ENCODE data around the gene MYO1H.
A peak's percentile ranks its signal among the peaks of the same experiment; 100 is the strongest.
"Not testable (repeated sequence)": the region's sequence is repeated elsewhere in the genome, so short reads cannot be mapped to it uniquely, and the experiment has no call there.

The MYO1H gene

GRCh38 chr12:109451400-109451799, 103.7 kb downstream of the MYO1H start:
- DNase-seq = no peak

GRCh38 chr12:109452489-109452888, 104.8 kb downstream of the MYO1H start:
- no peak for DNase-seq

- no peak for DNase-seq
Observed at GRCh38 chr12:109455706-109456105, 108.0 kb downstream of the MYO1H start.

- no peak for DNase-seq
Observed at GRCh38 chr12:109458086-109458485, 110.4 kb downstream of the MYO1H start.

GRCh38 chr12:109458771-109459208, 111.1 kb downstream of the MYO1H start:
- peak; percentile 67 for DNase-seq

DNA sequence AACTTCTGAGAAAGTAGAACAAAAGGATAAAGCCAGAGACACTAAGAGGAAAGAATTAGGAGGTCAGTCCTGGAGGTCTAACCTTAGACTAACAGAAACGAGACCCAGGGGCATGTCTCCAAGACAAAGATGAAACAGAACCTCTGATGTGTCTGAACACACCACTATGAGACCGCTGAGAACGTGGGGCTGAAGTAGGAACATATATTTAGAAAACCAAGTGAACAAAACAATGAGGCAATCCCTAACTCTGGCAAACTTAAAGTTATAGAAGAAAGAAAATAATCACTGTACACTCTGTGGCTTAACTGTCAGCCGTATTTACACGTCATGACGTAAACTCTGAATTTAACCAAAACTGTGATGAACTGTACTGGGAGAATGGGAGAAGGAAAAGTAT, 111.5 kb downstream of the MYO1H start:
- no peak for DNase-seq

- no peak for DNase-seq
Observed at GRCh38 chr12:109460538-109460937, 112.8 kb downstream of the MYO1H start.

DNA sequence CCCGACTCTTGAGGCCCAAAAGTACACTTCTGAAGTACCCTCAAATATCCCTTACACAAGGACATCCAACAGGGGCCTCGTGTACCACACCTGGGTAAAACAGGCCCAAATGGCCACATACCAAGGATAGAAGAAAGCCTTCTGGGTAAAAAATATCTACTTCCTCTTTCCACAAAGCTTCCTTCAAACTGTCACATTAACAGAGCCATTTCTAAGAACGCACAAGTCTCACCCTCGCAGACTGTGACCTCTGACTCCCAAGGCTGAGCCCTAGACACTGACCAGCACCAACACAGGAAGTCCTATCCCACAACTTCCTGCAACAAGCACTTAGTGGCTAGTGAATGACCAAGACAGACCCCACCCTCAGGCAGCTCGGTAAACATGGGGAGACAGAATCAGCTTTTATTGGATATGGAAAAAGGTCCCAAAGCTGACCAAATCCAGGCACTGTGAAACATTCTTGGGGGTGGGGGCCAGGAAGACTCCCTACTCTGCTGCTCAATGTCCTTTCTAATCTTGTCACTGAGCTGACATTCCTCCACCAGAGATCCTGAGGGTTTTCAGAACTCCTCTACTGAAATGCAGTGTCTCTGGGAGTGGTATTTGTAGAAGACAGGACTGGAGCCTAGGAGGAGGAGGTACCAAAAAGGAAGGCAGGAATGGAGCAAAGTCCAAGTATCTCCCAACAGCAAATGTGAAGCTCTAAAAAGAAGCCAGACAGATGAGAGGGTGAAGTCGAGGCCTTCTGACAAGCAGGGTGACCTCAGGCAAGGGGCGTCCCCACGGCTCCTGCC, 113.5 kb downstream of the MYO1H start:
- DNase-seq = no peak

DNA sequence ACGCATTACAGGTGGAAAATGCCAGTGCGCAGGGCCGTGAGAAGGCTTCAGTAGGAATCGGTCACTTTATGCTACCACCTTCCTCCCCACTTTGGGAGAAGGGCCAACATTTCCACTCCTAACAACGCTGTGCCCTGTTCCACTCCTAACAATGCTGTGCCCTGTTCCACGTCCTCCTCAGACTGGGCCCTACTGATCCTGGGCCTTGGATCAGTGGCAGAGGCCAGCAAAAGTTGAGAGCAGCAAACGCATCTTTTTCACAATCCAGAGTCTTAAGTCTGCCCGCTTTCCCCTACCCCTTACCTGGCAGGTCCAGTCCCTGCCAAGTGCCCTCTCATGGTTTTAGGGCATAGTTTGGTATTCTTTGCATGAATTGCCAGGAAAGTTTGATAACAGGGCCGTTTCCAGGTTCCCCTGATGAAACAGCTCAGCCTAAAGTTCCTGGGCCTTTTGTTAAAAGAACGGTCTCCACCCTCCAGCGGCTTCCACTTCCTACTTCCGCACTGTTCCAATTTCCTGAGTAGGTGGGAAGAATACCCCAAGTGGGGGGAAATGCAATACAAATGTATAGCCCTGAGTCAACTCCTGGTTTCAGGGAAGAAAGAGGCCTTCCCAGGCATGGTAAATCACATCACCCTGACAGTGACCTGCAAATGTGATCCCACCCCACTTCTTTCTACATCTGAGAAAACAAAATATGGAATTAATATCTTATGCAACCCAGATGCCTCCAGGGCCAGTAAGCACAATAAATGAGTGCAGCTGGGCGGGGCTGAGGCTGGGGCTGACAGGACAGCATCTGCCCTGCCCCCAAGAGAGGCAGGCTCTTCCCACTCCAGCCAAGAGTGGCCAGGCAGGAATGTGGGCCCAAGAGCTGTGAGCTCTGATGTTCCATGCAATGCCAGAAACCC, 114.4 kb downstream of the MYO1H start:
- DNase-seq = no peak

DNA sequence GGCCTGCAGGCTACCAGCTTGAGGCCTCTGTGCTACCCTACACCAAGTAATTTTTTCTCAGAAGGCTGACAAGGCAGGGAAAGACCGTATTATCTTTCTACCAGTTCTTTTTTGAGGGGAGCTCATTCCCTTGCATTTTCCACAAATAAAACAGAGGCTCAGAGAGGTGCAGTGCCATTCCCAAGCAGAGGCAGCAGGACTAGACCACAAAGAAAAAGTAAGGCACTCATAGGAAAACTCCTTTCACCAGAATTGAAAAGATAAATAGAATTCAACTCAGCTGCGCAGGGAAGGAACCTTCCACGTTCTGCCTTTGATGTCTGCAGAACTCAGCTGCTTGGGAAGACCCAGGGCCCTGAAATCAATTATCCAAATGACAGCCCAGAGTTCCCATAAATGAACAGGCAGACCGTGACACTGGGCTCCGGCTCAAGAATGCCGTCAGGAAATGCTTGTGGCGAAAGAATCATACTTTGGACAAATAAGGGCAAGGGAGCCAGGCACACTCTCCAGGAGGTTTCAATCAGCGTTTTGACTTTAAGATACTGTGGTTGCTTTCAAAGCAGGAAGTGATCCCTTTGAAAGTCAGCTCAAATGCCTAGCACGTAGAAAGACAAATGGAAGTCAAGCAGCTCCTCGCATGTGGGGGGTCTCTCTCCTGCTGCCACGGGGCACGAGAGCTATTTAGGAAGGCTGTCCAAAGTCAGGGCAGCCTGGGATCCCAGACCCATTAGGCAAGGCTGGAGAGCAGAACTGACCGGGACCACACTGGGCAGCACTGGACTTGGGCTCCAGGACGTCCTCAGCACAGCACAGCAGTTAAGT, 115.4 kb downstream of the MYO1H start:
- peak; percentile 26 for DNase-seq

DNA sequence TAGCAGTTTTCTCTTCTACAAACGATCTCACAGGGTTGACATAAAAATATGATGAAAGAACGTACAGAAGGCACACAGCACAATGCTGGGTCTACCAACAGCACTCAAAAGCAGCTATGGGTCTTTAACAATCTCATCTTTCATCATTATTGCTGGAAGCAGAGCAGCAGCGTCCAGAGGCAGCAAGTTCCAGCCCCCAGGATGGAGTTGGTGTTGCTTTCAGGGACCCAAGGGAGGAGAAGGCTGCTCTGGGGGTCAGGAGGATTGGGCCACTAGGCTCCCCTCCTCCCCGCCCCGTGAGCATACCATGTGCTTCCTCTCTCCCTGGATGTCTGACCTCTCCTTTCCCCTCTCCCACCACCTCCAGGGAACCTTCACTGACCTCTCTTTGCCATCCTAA, 116.1 kb downstream of the MYO1H start:
- no peak for DNase-seq

DNA sequence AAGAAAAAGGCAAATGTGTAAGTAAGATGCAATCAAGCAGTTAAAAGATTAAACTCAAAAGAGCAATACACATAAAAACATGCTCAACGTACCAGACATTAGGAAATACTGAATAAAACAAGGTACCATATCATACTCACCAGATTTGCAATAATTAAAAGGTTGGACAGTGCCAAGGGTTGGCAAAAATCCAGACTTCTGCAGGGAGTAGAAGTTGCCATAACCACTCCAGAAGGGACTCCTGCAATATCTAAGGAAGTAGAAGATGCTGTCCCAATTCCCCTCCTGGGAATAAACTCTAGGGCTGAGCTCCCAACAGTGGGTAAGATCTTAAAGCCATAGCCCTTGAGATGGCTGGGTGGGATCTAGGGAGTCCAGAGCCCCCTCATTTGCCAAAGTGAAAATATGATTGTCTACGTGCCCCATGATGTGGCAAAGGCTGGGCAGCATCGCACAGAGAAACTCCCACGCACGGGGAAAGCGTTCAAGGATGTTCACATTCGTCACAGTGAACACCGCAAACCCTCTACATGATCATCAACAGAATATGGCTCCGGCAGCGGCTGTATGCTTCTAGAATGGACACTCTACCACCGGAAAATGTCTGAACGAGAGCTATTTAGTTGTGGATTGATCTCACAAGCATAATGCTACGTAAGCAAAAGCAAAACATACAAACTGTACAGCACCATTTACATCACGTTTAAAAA, 117.1 kb downstream of the MYO1H start:
- DNase-seq = no peak

DNA sequence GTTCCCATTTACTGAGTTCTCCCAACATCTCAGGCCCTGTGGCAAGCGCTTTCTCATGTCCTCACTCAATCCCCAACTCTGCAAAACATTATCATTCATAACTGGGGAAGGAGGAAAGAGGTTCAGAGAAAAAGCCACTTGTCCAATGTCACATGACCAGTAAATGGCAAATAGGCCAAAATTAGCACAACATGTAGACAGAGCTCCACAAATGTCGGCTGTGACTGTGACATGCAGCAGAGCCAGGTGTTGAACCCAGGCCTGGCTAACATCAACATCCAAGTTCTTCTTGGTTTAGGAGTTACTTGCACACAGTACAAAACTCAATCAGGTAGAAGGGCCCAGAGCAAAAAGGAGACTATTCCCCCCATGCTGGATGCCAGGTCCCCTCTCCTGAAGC, 118.6 kb downstream of the MYO1H start:
- no peak for DNase-seq

DNA sequence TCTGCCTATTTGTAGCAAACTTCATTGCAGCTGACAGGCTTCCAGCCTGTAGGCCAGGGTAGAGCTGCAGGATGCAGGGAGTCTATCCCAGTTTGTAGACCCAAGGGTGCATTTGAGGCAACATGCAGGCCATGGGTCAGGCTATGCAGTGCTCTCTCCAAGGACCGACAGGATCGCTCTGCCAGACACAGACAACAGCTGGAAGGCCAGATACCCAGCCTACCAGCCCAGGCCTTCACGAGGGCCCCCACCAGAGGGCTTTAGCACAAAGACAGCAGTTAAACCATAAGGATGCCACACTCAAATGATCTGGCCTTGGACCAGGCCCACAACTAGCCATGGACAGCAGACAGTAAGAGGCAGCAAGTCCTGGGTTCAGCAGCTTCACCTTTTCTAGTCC, 119.1 kb downstream of the MYO1H start:
- no peak for DNase-seq

- DNase-seq = no peak
Observed at GRCh38 chr12:109467978-109468676, 120.4 kb downstream of the MYO1H start.

- no peak for DNase-seq
Observed at GRCh38 chr12:109469517-109469916, 121.8 kb downstream of the MYO1H start.

DNA sequence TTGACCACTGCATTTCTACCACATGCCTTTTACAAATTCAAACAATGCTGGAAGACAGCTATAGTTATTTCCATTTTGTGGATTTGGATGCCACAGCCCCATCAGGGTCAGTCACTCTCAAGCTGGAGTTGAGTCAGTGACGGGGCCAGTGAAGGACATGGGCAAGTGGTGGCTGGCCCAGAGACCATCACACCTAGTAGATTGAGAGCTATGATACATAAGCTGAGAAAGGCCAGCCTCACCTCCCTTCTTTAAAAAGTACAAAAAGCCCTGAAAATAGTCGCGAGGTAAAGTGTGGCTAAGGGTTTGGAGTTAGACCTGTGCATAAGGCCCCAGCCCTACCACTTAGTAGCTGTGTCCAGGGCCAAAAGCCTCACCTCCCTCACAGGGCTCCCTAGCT, 125.3 kb downstream of the MYO1H start:
- no peak for DNase-seq

- DNase-seq = not testable (repeated sequence)
Observed at GRCh38 chr12:109473526-109474270, 126.0 kb downstream of the MYO1H start.

GRCh38 chr12:109475121-109475520, 127.4 kb downstream of the MYO1H start:
- no peak for DNase-seq

GRCh38 chr12:109475993-109476806, 128.5 kb downstream of the MYO1H start:
- no peak for DNase-seq

All from NCI-H2029 (cell line).